ENCODE data around the gene USP2.

DNA sequence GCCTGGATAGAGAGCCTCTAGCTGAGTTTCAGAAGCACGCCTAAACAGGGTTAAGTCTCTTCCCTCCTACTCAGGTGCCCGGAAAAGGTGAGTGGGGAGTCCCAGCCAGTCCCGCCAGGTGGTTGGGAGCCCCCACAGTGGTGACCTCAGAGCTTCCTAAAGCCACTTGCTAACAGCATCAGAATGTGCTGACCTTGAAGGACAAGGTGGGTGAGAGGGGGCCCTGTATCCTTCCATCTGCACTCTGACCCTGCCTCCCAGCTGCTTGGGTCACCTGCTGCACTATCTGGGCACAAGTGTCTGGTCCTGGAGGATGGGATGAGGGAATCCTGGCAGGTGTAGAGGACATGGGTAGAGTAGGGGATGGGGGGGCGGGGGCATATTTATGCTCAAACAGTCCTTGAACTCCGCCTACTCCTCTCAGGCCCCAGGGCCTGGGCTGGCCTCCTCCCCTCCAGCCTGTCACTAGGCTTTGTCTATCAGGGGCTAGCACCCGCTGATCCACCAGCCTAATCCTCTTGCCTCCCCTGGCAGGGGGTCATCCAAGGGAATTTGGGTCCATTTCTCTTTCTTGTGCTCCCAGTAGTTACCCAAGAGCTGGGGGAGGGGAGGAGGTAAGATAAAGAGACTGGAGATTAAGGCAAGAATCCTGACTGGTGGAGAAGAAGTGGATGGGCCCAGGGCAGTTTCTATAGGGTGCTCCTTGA, 3.4 kb downstream of the USP2 start:
- TF ChIP-seq FOXP2 (optimal IDR thresholded peaks at IDR 0.05; ENCODE audit: control extremely low read depth, extremely low read length, insufficient read depth) (no peak), EZH2 (IDR thresholded peaks at IDR 0.05) (no peak), POLR2AphosphoS5 (IDR thresholded peaks at IDR 0.05; ENCODE audit: borderline replicate concordance, low read depth, low read length) (no peak)

All from SK-N-MC (cell line).